PC-3 (cell line): ENCODE results near the gene FKBP1A. TPM values are rescaled to one million over a fixed set of nuclear protein-coding genes. Genes with fewer than 3 reads are reported as not detected.

Experiments
- ATAC-seq: fragments of 200-7000 bp; cut with Tn5 transposase; 2 replicates; pipeline ENCODE4 v1.9.1; 2020; ENCODE audit warnings: mild to moderate bottlenecking, moderate library complexity
- BruUV-seq: library from RNA; stranded (reverse); fragments of 400-500 nt; replicated peaks from 2 replicates; lab custom pipeline; 2021; lab: Mats Ljungman, UMichigan
- CTCF ChIA-PET: fragments of 300-600 bp; sonication (Branson Sonifier 250); formaldehyde crosslinking; loops from one replicate; lab custom pipeline; 2022; ENCODE audit warnings: antibody characterized with exemption; lab: Charles Lee
- POLR2A ChIA-PET: fragments of 300-600 bp; sonication (Branson Sonifier 250); formaldehyde crosslinking; loops from one replicate; lab custom pipeline; 2022; ENCODE audit warnings: antibody characterized with exemption; ENCODE audit not compliant: unreplicated experiment; lab: Charles Lee
- DNase-seq: peaks from one replicate; pipeline ENCODE4 v3.0.0-alpha.2; 2015
- H2AFZ ChIP-seq: fragments of 300-600 bp; sonication (generic); 2 replicates; pipeline ENCODE4 v1.6.0; 2016; ENCODE audit warnings: antibody characterized with exemption, low read length
- H3F3A ChIP-seq: fragments of 300-600 bp; sonication (generic); one replicate; pipeline ENCODE4 v1.6.0; 2017; ENCODE audit warnings: antibody characterized with exemption, low read length, control low read depth, mild to moderate bottlenecking; ENCODE audit not compliant: unreplicated experiment
- H3K27ac ChIP-seq: fragments of 300-600 bp; sonication (generic); 2 replicates; pipeline ENCODE4 v1.5.1; 2016; ENCODE audit warnings: mild to moderate bottlenecking, low read length
- H3K27me3 ChIP-seq: fragments of 300-600 bp; sonication (generic); 2 replicates; pipeline ENCODE4 v1.6.1; 2016; ENCODE audit warnings: low read length, mixed read lengths
- H3K36me3 ChIP-seq: fragments of 300-600 bp; sonication (generic); 2 replicates; pipeline ENCODE4 v1.6.1; 2016; ENCODE audit warnings: low read depth, mixed run types, low read length, mixed read lengths
- H3K4me1 ChIP-seq: fragments of 300-600 bp; sonication (generic); 2 replicates; pipeline ENCODE4 v1.5.1; 2016; ENCODE audit warnings: low read length; ENCODE audit not compliant: insufficient read depth
- H3K4me2 ChIP-seq: fragments of 300-600 bp; sonication (generic); 2 replicates; pipeline ENCODE4 v1.6.0; 2016; ENCODE audit warnings: low read length
- H3K4me3 ChIP-seq: fragments of 300-600 bp; sonication (generic); 2 replicates; pipeline ENCODE4 v1.5.1; 2016; ENCODE audit warnings: mild to moderate bottlenecking, low read length, mixed read lengths
- H3K79me2 ChIP-seq: fragments of 300-600 bp; sonication (generic); 2 replicates; pipeline ENCODE4 v1.6.1; 2017; ENCODE audit warnings: low read length, mixed read lengths
- H3K9ac ChIP-seq: fragments of 300-600 bp; sonication (generic); 2 replicates; pipeline ENCODE4 v1.6.0; 2016; ENCODE audit warnings: mild to moderate bottlenecking, low read length
- H3K9me2 ChIP-seq: fragments of 300-600 bp; sonication (generic); replicated peaks from 2 replicates; pipeline ENCODE4 v1.6.1; 2016; ENCODE audit warnings: mixed run types, low read length, mixed read lengths
- H3K9me3 ChIP-seq: fragments of 300-600 bp; sonication (generic); 2 replicates; pipeline ENCODE4 v1.6.1; 2016; ENCODE audit warnings: low read length, mixed read lengths
- H4K20me1 ChIP-seq: fragments of 300-600 bp; sonication (generic); 2 replicates; pipeline ENCODE4 v1.6.1; 2016; ENCODE audit warnings: low read length, mixed read lengths
- EZH2 ChIP-seq: fragments of 300-600 bp; sonication (generic); IDR thresholded peaks from one replicate; pipeline ENCODE4 v1.6.1; 2017; ENCODE audit warnings: antibody characterized with exemption, mild to moderate bottlenecking, low read length; ENCODE audit not compliant: unreplicated experiment
- EZH2phosphoT487 ChIP-seq: fragments of 300-600 bp; sonication (generic); IDR thresholded peaks from 2 replicates; pipeline ENCODE4 v1.6.1; 2018; ENCODE audit warnings: mild to moderate bottlenecking, antibody characterized with exemption, low read length, borderline replicate concordance
- intact Hi-C: fragments of 100-400 bp; cut with micrococcal nuclease; formaldehyde crosslinking; loops from 2 replicates; pipeline ENCODE4 v1.9.0; 2023
- total RNA-seq: library from RNA; depleted of rRNA; stranded (reverse); fragments of >200 nt; gene quantifications from 2 replicates; pipeline ENCODE4 v1.2.3, GENCODE V29; 2014
- TF ChIP-seq, protein P1 (sequence below): fragments of 300-600 bp; sonication (generic); conservative IDR thresholded peaks from 2 replicates; pipeline ENCODE4 v1.5.1; 2017; ENCODE audit warnings: antibody characterized with exemption, low read depth, mild to moderate bottlenecking, low read length

FKBP1A gene
- total RNA-seq, 1 experiment from 2014 or later = 178 TPM

DNA sequence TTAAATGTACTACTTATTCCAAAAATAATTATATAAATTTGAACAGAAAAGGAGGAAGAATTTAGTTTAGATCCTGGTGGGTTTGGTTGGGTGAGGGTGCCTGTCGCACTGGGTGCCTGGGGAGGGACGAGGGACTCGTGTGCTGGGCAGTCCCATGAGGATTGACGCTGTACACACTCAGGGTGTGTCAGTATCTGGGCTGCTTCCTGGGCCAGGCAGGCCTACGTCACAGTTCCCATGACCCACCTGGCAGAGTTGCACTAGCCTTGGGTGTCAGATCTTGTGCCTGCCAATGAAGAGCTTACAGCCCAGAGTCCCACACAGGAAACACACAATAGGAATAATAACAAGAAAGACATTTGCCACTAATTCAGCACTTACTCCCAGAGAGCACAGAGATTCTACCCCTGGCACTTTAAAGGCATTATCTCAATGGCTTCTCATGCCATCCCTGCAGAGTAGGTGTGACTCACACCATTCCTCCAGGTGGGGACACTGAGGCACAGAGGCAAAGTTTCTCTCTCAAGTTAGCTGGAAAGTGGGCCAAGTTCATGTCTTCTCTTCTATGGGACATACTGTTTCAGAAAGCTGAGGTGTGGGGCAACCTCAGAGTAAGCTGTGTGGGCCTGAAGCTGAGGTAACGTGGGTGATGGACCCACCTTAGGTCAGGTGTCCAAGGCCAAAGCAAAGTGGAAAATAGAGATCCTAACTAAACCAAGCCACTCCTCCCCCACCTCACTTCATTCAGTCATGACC, 62.6 kb downstream of the FKBP1A start:
- peak; percentile 53 for DNase-seq

GRCh38 chr20:1328680-1329330, 64.0 kb downstream of the FKBP1A start, which contains the start of gene SDCBP2:
TSS of gene SDCBP2 (minus strand) at chr20:1329139. CDS start at chr20:1320416, 8,723 bp downstream.
- intact Hi-C loops = loop anchor here (5.0 kb wide), 1 partner anchor 108 kb away; no protein-coding TSS in a partner anchor
- Histone ChIP-seq H3K79me2 (peaks cover 80% of the 10 kb centered on the region), H3F3A (no peaks in the 10 kb centered on the region), H3K4me2 (peak within 1 kb of the TSS; percentile 91), H3K4me1 (peaks cover 62% of the 10 kb centered on the region), H2AFZ (no peak within 1 kb of the TSS), H3K9me2 (no peaks in the 10 kb centered on the region), H3K9me3 (no peaks in the 10 kb centered on the region), H3K27me3 (no peaks in the 10 kb centered on the region), H4K20me1 (no peaks in the 10 kb centered on the region), H3K4me3 (peak within 1 kb of the TSS; percentile 54), H3K9ac (peak within 1 kb of the TSS; percentile 74), H3K27ac (peak within 1 kb of the TSS; percentile 92), H3K36me3 (peaks cover 12% of the 10 kb centered on the region)
- BruUV-seq = TSS peak; percentile 29
- POLR2A ChIA-PET = no interaction called here
- TF ChIP-seq EZH2phosphoT487 (no peak), EZH2 (no peak)
- TF ChIP-seq, protein P1, sequence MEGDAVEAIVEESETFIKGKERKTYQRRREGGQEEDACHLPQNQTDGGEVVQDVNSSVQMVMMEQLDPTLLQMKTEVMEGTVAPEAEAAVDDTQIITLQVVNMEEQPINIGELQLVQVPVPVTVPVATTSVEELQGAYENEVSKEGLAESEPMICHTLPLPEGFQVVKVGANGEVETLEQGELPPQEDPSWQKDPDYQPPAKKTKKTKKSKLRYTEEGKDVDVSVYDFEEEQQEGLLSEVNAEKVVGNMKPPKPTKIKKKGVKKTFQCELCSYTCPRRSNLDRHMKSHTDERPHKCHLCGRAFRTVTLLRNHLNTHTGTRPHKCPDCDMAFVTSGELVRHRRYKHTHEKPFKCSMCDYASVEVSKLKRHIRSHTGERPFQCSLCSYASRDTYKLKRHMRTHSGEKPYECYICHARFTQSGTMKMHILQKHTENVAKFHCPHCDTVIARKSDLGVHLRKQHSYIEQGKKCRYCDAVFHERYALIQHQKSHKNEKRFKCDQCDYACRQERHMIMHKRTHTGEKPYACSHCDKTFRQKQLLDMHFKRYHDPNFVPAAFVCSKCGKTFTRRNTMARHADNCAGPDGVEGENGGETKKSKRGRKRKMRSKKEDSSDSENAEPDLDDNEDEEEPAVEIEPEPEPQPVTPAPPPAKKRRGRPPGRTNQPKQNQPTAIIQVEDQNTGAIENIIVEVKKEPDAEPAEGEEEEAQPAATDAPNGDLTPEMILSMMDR = no peak
- DNase-seq (peak; percentile 95), ATAC-seq (peak; percentile 48)
- CTCF ChIA-PET = no interaction called here

More for the DNA sequence above, 62.6 kb downstream of the FKBP1A start:
- no peak for TF ChIP-seq EZH2
- TF ChIP-seq EZH2phosphoT487 = no peak
- Histone ChIP-seq H3K4me3 (no peak overlapping the region), H3K9me2 (no peaks in the 10 kb centered on the region), H3F3A (no peaks in the 10 kb centered on the region), H3K9me3 (no peaks in the 10 kb centered on the region), H3K27me3 (no peaks in the 10 kb centered on the region), H3K27ac (peak overlapping the region; percentile 92), H4K20me1 (no peaks in the 10 kb centered on the region), H3K4me2 (peak overlapping the region; percentile 30), H2AFZ (no peak overlapping the region), H3K36me3 (peaks cover 12% of the 10 kb centered on the region), H3K79me2 (peaks cover 83% of the 10 kb centered on the region), H3K9ac (peak overlapping the region; percentile 74), H3K4me1 (peaks cover 50% of the 10 kb centered on the region)
- no TSS peak for BruUV-seq
- intact Hi-C loops = no loop called here
- POLR2A ChIA-PET = no interaction called here
- CTCF ChIA-PET = interaction anchor here (0.6 to 0.7 kb wide), 2 partner anchors 107 to 120 kb away, joined by 5 to 6 read pairs; no protein-coding TSS in a partner anchor
- ATAC-seq = no peak
